ENCODE measurements around the gene CCBE1. TPM values are rescaled to one million over a fixed set of nuclear protein-coding genes. Genes with fewer than 3 reads are reported as not detected.

CCBE1 gene
- total RNA-seq, 1 experiment from 2014 or later: 0.09 TPM

- no peaks in the 10 kb centered on the region for H3K27me3 ChIP-seq (replicated peaks; ENCODE audit: control insufficient read depth, insufficient read depth, low read length)
- Mint-ChIP-seq H3K9me3 (ENCODE audit: unreplicated experiment) (no peaks in the 10 kb centered on the region), H3K27ac (ENCODE audit: unreplicated experiment) (no peak overlapping the region), H3K4me1 (ENCODE audit: low read depth, unreplicated experiment) (no peaks in the 10 kb centered on the region), H3K4me3 (ENCODE audit: unreplicated experiment) (no peak overlapping the region), H3K36me3 (ENCODE audit: insufficient read depth, unreplicated experiment) (no peaks in the 10 kb centered on the region), H3K27me3 (ENCODE audit: insufficient read depth, unreplicated experiment) (peaks cover 3% of the 10 kb centered on the region)
- no peaks in the 10 kb centered on the region for H3K9me3 ChIP-seq
- H3K4me3 ChIP-seq (ENCODE audit: low read depth, low read length): no peak overlapping the region
- ChIA-PET POLR2A (no interaction called here), CTCF (no interaction called here)
- H3K4me1 ChIP-seq: no peaks in the 10 kb centered on the region
- H3K36me3 ChIP-seq (ENCODE audit: control insufficient read depth, insufficient read depth, low read length): no peaks in the 10 kb centered on the region
- TF ChIP-seq CTCF (IDR thresholded peaks at IDR 0.05; ENCODE audit: insufficient read depth in 1 of 2, low read depth in 1 of 2, low read length in 1 of 2, severe bottlenecking in 1 of 2, unreplicated experiment in 1 of 2): no peak
- no TSS peak for BruUV-seq (replicated peaks)
- intact Hi-C loops (cut with micrococcal nuclease; ENCODE audit: unreplicated experiment): no loop called here
- DNase-seq: no peak
Observed at GRCh38 chr18:59567431-59567830, 129.8 kb downstream of the CCBE1 start.

GRCh38 chr18:59566533-59566971 is 130.7 kb downstream of the CCBE1 start:
- H3K27me3 Mint-ChIP-seq (ENCODE audit: insufficient read depth, unreplicated experiment): peaks cover 3% of the 10 kb centered on the region
- ChIA-PET POLR2A (no interaction called here), CTCF (no interaction called here)
- no peak overlapping the region for H3K27ac Mint-ChIP-seq (ENCODE audit: unreplicated experiment)
- no peak for DNase-seq
- no peaks in the 10 kb centered on the region for H3K9me3 ChIP-seq
- no peak overlapping the region for H3K4me3 Mint-ChIP-seq (ENCODE audit: unreplicated experiment)
- intact Hi-C loops (cut with micrococcal nuclease; ENCODE audit: unreplicated experiment): no loop called here
- H3K4me3 ChIP-seq (ENCODE audit: low read depth, low read length): no peak overlapping the region
- no peaks in the 10 kb centered on the region for H3K4me1 ChIP-seq
- no peaks in the 10 kb centered on the region for H3K9me3 Mint-ChIP-seq (ENCODE audit: unreplicated experiment)
- no TSS peak for BruUV-seq (replicated peaks)
- H3K4me1 Mint-ChIP-seq (ENCODE audit: low read depth, unreplicated experiment): no peaks in the 10 kb centered on the region
- no peaks in the 10 kb centered on the region for H3K36me3 Mint-ChIP-seq (ENCODE audit: insufficient read depth, unreplicated experiment)
- H3K36me3 ChIP-seq (ENCODE audit: control insufficient read depth, insufficient read depth, low read length): no peaks in the 10 kb centered on the region
- no peak for TF ChIP-seq CTCF (IDR thresholded peaks at IDR 0.05; ENCODE audit: insufficient read depth in 1 of 2, low read depth in 1 of 2, low read length in 1 of 2, severe bottlenecking in 1 of 2, unreplicated experiment in 1 of 2)
- H3K27me3 ChIP-seq (replicated peaks; ENCODE audit: control insufficient read depth, insufficient read depth, low read length): no peaks in the 10 kb centered on the region

GRCh38 chr18:59565957-59566356 is 131.3 kb downstream of the CCBE1 start:
- Mint-ChIP-seq H3K4me1 (ENCODE audit: low read depth, unreplicated experiment) (no peaks in the 10 kb centered on the region), H3K9me3 (ENCODE audit: unreplicated experiment) (no peaks in the 10 kb centered on the region), H3K27ac (ENCODE audit: unreplicated experiment) (no peak overlapping the region), H3K36me3 (ENCODE audit: insufficient read depth, unreplicated experiment) (no peaks in the 10 kb centered on the region), H3K4me3 (ENCODE audit: unreplicated experiment) (no peak overlapping the region), H3K27me3 (ENCODE audit: insufficient read depth, unreplicated experiment) (peaks cover 3% of the 10 kb centered on the region)
- TF ChIP-seq CTCF (IDR thresholded peaks at IDR 0.05; ENCODE audit: insufficient read depth in 1 of 2, low read depth in 1 of 2, low read length in 1 of 2, severe bottlenecking in 1 of 2, unreplicated experiment in 1 of 2): no peak
- Histone ChIP-seq H3K27me3 (replicated peaks; ENCODE audit: control insufficient read depth, insufficient read depth, low read length) (no peaks in the 10 kb centered on the region), H3K4me1 (no peaks in the 10 kb centered on the region), H3K9me3 (no peaks in the 10 kb centered on the region), H3K36me3 (ENCODE audit: control insufficient read depth, insufficient read depth, low read length) (no peaks in the 10 kb centered on the region), H3K4me3 (ENCODE audit: low read depth, low read length) (no peak overlapping the region)
- ChIA-PET POLR2A (no interaction called here), CTCF (no interaction called here)
- no TSS peak for BruUV-seq (replicated peaks)
- intact Hi-C loops (cut with micrococcal nuclease; ENCODE audit: unreplicated experiment): no loop called here
- no peak for DNase-seq
